Endothelial cell of umbilical vein (primary cell): ENCODE results near the gene ITPR1. TPM values are rescaled to one million over a fixed set of nuclear protein-coding genes. Genes with fewer than 3 reads are reported as not detected.

Experiments used
- BruUV-seq: library from RNA; stranded (reverse); fragments of 400-500 nt; replicated peaks from 2 replicates; lab custom pipeline; 2021; lab: Mats Ljungman, UMichigan
- CTCF ChIA-PET: fragments of 300-600, 350-600 bp; sonication (Branson Sonifier 250); formaldehyde crosslinking; loops from one replicate; lab custom pipeline; 2021; ENCODE audit warnings: antibody characterized with exemption, inconsistent platforms; lab: Charles Lee
- POLR2A ChIA-PET: fragments of 300-600, 350-600 bp; sonication (Branson Sonifier 250); formaldehyde crosslinking; loops from one replicate; lab custom pipeline; 2021; ENCODE audit warnings: antibody characterized with exemption, inconsistent platforms; lab: Charles Lee
- DNase-seq: peaks from one replicate; pipeline ENCODE4 v3.0.0-alpha.2; 2011; ENCODE audit warnings: low read depth, low spot score
- FAIRE-seq: peaks from 2 replicates; lab custom pipeline; 2011; peaks lifted over from hg19 to GRCh38; lab: Jason Lieb, UNC
- H2AFZ ChIP-seq: 2 replicates; pipeline ENCODE4 v1.6.0; 2012; ENCODE audit warnings: low read depth, low read length, control low read depth, inconsistent platforms
- H3K27ac ChIP-seq: 2 replicates; pipeline ENCODE4 v1.5.1; 2011; ENCODE audit warnings: low read depth, mild to moderate bottlenecking, control low read depth, low read length, moderate library complexity; ENCODE audit not compliant: insufficient read depth
- H3K27me3 ChIP-seq, 2 experiments: 2 replicates each; pipeline versions ENCODE4 v1.6.0 to v1.6.1; 2011; ENCODE audit warnings: low read length in 2 of 2, mixed read lengths in 1 of 2; ENCODE audit not compliant: control insufficient read depth in 2 of 2, insufficient read depth in 2 of 2
- H3K36me3 ChIP-seq, 2 experiments: 2 replicates in 1 of 2; 3 replicates in 1 of 2; pipeline ENCODE4 v1.5.1; 2011; ENCODE audit warnings: low read length in 2 of 2, mild to moderate bottlenecking in 1 of 2, moderate library complexity in 1 of 2; ENCODE audit not compliant: control insufficient read depth in 2 of 2, insufficient read depth in 2 of 2; ENCODE audit errors: extremely low read depth in 1 of 2
- H3K4me1 ChIP-seq: 3 replicates; pipeline ENCODE4 v1.5.1; 2011; ENCODE audit warnings: mild to moderate bottlenecking, low read length; ENCODE audit not compliant: control insufficient read depth, insufficient read depth; ENCODE audit errors: extremely low read depth
- H3K4me2 ChIP-seq: 2 replicates; pipeline ENCODE4 v1.6.1; 2011; ENCODE audit warnings: low read length, control low read depth, mixed read lengths; ENCODE audit not compliant: insufficient read depth
- H3K4me3 ChIP-seq, 3 experiments: fragments of 200-600 bp in 1 of 3; sonication (generic), shearing (Covaris generic) in 1 of 3; replicated peaks in 1 of 3; 2 replicates each; pipeline ENCODE4 v1.5.1; 2011 to 2016; ENCODE audit warnings: control low read depth in 3 of 3, low read length in 3 of 3, mild to moderate bottlenecking in 2 of 3, inconsistent platforms in 1 of 3, low read depth in 1 of 3, moderate library complexity in 1 of 3; ENCODE audit not compliant: insufficient read depth in 1 of 3
- H3K79me2 ChIP-seq: 2 replicates; pipeline ENCODE4 v1.6.0; 2012; ENCODE audit warnings: low read length, inconsistent platforms; ENCODE audit not compliant: control insufficient read depth, insufficient read depth
- H3K9ac ChIP-seq: replicated peaks from 2 replicates; pipeline ENCODE3; 2011; ENCODE audit warnings: low read length, control low read depth; ENCODE audit not compliant: insufficient read depth; ENCODE audit errors: extremely low read depth
- H3K9me1 ChIP-seq: replicated peaks from 3 replicates; pipeline ENCODE4 v1.6.0; 2011; ENCODE audit warnings: mild to moderate bottlenecking, low read length; ENCODE audit not compliant: control insufficient read depth, insufficient read depth; ENCODE audit errors: extremely low read depth
- H3K9me3 ChIP-seq: replicated peaks from 2 replicates; pipeline ENCODE4 v1.5.1; 2012; ENCODE audit warnings: low read length, inconsistent platforms; ENCODE audit not compliant: control insufficient read depth, insufficient read depth
- H4K20me1 ChIP-seq: replicated peaks from 2 replicates; pipeline ENCODE3; 2011; ENCODE audit warnings: mild to moderate bottlenecking, low read length; ENCODE audit not compliant: control insufficient read depth, insufficient read depth; ENCODE audit errors: extremely low read depth
- CTCF ChIP-seq, 2 donors: IDR thresholded peaks; 1 replicate in 1 of 2; 2 replicates in 1 of 2; pipeline ENCODE4 v1.5.1; 2011; ENCODE audit warnings: low read length in 2 of 2, mild to moderate bottlenecking in 2 of 2, moderate library complexity in 2 of 2, control low read depth in 1 of 2, inconsistent platforms in 1 of 2, low read depth in 1 of 2; ENCODE audit not compliant: insufficient read depth in 1 of 2; ENCODE audit errors: extremely low read depth in 1 of 2
- MYC ChIP-seq: IDR thresholded peaks from one replicate; pipeline ENCODE4 v1.6.1; 2011; ENCODE audit warnings: mild to moderate bottlenecking, low read depth, low read length
- POLR2AphosphoS5 ChIP-seq: IDR thresholded peaks from 2 replicates; pipeline ENCODE4 v1.6.1; 2012; ENCODE audit warnings: low read depth, mild to moderate bottlenecking, control low read depth, low read length, moderate library complexity; ENCODE audit not compliant: insufficient read depth
- dilution Hi-C: fragments of 300-500 bp; cut with MboI; formaldehyde crosslinking; loops from one replicate; pipeline ENCODE4 v1.15.0; 2019; ENCODE audit warnings: low sequenced_read_pairs; ENCODE audit not compliant: extremely low pct_ligation_motif_present
- intact Hi-C: fragments of 100-400 bp; cut with micrococcal nuclease; formaldehyde crosslinking; loops from one replicate; pipeline ENCODE4 v1.10.0; 2022
- polyA plus RNA-seq, 4 experiments: library from polyadenylated mRNA; depleted of rRNA in 3 of 4; stranded (reverse) in 3 of 4; unstranded in 1 of 4; fragments of >200 nt; gene quantifications; 2 replicates each; pipeline versions ENCODE4 v1.2.1 to v1.2.3, GENCODE V29; 2011 to 2012; ENCODE audit warnings: missing spikeins in 1 of 4
- total RNA-seq: library from RNA; stranded (reverse); gene quantifications from 2 replicates; pipeline ENCODE4 v1.2.3, GENCODE V29; 2021

Gene ITPR1
- total and polyA plus RNA-seq, 2 donors (not counting 3 experiments of a cell fraction or from before 2014, with no cell fraction given), result 5.1 to 16.1 TPM

DNA sequence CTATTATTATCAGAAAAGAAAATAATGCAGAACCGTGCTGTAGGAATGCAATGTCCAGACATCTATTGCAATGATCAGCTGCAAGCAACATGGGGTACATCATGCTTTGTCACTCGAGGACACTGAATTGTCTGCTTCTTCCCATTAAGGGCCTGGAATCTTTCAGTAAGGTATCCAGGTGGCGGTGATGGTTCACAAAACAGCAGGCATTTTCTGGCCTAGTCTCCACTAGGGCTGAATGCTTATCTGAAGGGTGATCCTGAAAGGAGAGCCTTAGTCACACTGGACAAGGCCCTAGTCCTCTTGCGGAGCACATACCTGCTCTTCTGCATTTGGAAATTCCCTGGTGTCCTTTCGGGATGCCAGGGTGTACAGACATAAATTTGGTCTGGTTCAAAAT, 21.2 kb downstream of the ITPR1 start:
- H3K4me2 ChIP-seq, result no peak overlapping the region
- no peaks in the 10 kb centered on the region for H3K79me2 ChIP-seq
- ChIA-PET CTCF (no interaction called here), POLR2A (no interaction called here)
- H4K20me1 ChIP-seq, result no peaks in the 10 kb centered on the region
- dilution Hi-C loops (no loop called here), intact Hi-C loops (no loop called here)
- H3K4me1 ChIP-seq, result no peaks in the 10 kb centered on the region
- FAIRE-seq (no peak), DNase-seq (no peak)
- no peaks in the 10 kb centered on the region for H3K36me3 ChIP-seq
- no peaks in the 10 kb centered on the region for H3K27me3 ChIP-seq
- no TSS peak for BruUV-seq
- H3K4me3 ChIP-seq, result no peak overlapping the region
- H3K27ac ChIP-seq, result no peak overlapping the region
- no peaks in the 10 kb centered on the region for H3K9me1 ChIP-seq
- TF ChIP-seq MYC, result no peak
- no peak for TF ChIP-seq CTCF (IDR thresholded peaks at IDR 0.05; ENCODE audit: extremely low read depth in 1 of 2, insufficient read depth in 1 of 2, low read depth in 1 of 2, low read length in 2 of 2)
- no peak for TF ChIP-seq POLR2AphosphoS5
- no peak overlapping the region for H2AFZ ChIP-seq
- H3K9me3 ChIP-seq, result no peaks in the 10 kb centered on the region
- H3K9ac ChIP-seq, result no peak overlapping the region

DNA sequence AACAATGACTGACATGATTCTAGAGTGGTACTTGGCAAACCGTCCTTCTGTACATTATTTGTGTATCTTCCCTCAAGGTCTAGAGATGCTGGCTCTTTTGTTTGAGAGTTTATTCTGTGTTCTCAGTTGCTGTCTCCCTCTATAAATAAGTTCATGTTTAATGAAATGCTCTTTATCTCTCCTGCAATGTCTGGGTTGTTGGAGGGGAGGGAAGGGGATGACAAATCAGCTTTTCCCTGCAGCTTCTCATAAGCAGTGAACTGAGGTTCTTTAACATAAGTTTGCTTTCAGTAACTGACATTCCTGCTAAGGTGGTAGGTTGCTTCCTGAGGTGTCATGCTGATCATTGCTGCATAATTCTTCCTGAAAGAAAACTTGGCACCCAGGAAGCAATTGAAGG, 21.8 kb downstream of the ITPR1 start:
- no peak overlapping the region for H3K9ac ChIP-seq
- H3K79me2 ChIP-seq, result no peaks in the 10 kb centered on the region
- H2AFZ ChIP-seq, result no peak overlapping the region
- H3K9me1 ChIP-seq, result no peaks in the 10 kb centered on the region
- H3K4me1 ChIP-seq, result no peaks in the 10 kb centered on the region
- H3K36me3 ChIP-seq, result no peaks in the 10 kb centered on the region
- CTCF ChIA-PET, result interaction anchor here (1.1 to 3.2 kb wide), 2 partner anchors 20 to 164 kb away, joined by 3 to 18 read pairs; no protein-coding TSS in a partner anchor
- no TSS peak for BruUV-seq
- no peak for TF ChIP-seq CTCF (IDR thresholded peaks at IDR 0.05; ENCODE audit: extremely low read depth in 1 of 2, insufficient read depth in 1 of 2, low read depth in 1 of 2, low read length in 2 of 2)
- H3K4me3 ChIP-seq, result no peak overlapping the region
- H3K4me2 ChIP-seq, result no peak overlapping the region
- no peaks in the 10 kb centered on the region for H3K27me3 ChIP-seq
- no peak for FAIRE-seq
- H3K27ac ChIP-seq, result no peak overlapping the region
- intact Hi-C loops (no loop called here), dilution Hi-C loops (no loop called here)
- no peaks in the 10 kb centered on the region for H3K9me3 ChIP-seq
- DNase-seq, result no peak
- H4K20me1 ChIP-seq, result no peaks in the 10 kb centered on the region
- POLR2A ChIA-PET, result no interaction called here
